Measurements from ENCODE around the gene ANTKMT. TPM values are rescaled to one million over a fixed set of nuclear protein-coding genes. Genes with fewer than 3 reads are reported as not detected.

Gene ANTKMT
- total and polyA plus RNA-seq, 7 experiments from 2014 or later = 11.9 to 26.8 (median 14.7) TPM

DNA sequence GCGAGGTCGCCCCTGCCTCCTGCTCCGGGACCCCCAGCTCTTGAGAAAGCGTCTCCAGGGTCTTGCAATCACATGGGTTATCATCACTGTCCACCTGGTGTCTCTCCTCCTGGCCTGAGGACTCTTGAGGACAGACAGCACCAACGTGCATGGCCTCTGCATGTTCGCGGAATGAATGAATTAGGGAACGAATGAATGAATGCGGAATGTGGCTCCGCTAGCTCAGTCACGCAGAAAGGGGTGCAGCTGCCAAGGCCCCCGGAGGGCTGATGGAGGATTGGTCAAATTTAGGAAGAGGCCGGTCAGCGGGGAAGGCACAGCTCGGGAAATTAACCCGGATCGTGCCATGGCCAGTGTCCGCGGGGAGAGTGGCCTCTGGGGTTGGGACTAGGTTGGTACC, 18.6 kb upstream of the ANTKMT start:
- Histone ChIP-seq H3K36me3 (ENCODE audit: control insufficient read depth in 2 of 3, insufficient read depth in 3 of 3, low read length in 3 of 3) (no peaks in the 10 kb centered on the region), H3K4me1 (ENCODE audit: control insufficient read depth in 2 of 2, insufficient read depth in 2 of 2, low read length in 2 of 2) (peaks cover 14 to 18% of the 10 kb centered on the region in 2 donors), H3K4me3 (ENCODE audit: low read length) (no peak overlapping the region), H3K27me3 (ENCODE audit: control insufficient read depth in 2 of 2, insufficient read depth in 2 of 2, low read length in 2 of 2) (peaks cover 0 to 22% of the 10 kb centered on the region in 2 donors), H3K9me3 (ENCODE audit: control insufficient read depth in 2 of 3, low read length in 3 of 3) (no peaks in the 10 kb centered on the region), H3K27ac (ENCODE audit: low read depth, low read length) (no peak overlapping the region)
- Mint-ChIP-seq H3K9me3 (no peaks in the 10 kb centered on the region), H3K36me3 (no peaks in the 10 kb centered on the region), H3K4me3 (peak overlapping the region in 3 of 10 donors; percentile 29 to 81 (median 38)), H3K27ac (peak overlapping the region in 1 of 9 donors; percentile 59), H3K27me3 (peaks cover 10 to 50% (median 12%) of the 10 kb centered on the region in 5 donors), H3K4me1 (peaks cover 0 to 11% (median 4%) of the 10 kb centered on the region in 7 donors)
- DNase-seq (no peak), ATAC-seq (no peak)
- intact Hi-C loops (cut with micrococcal nuclease) = loop anchor here in 1 of 2 donors (5.0 kb wide), 1 partner anchor 485 kb away; no protein-coding TSS in a partner anchor
- CTCF ChIA-PET = interaction anchor here (1.4 to 2.0 kb wide), 2 partner anchors 8 to 10 kb away, joined by 5 read pairs; no protein-coding TSS in a partner anchor
- POLR2A ChIA-PET = interaction anchor here (1.3 kb wide), 1 partner anchor 22 kb away, joined by 3 read pairs; the partner anchor contains the start of gene STUB1

DNA sequence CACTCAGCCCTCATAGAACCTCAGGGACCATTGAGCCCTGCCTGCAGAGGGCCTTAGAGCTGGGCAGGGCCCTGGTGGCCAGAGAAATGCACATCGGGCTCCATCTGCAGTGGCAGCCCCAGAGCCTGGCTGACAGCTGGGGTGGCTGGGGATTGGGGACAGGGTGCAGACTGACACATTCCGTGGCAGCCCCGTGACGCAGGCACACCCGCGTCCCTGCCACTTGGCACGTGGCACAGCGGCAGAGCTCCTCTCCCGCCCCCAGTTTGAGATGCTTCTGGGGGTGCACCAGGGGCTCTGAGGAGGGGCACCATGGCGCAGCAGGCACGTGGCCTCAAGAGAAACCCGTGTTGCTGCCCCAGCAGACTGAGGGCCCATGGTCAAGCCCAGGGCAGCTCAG, 17.5 kb upstream of the ANTKMT start:
- ATAC-seq (no peak), DNase-seq (no peak)
- ChIA-PET CTCF (interaction anchor here (0.6 to 2.0 kb wide), 2 partner anchors 7 to 41 kb away, joined by 4 to 5 read pairs; no protein-coding TSS in a partner anchor), POLR2A (no interaction called here)
- Mint-ChIP-seq H3K27ac (no peak overlapping the region), H3K9me3 (peaks cover 0 to 2% (median 0%) of the 10 kb centered on the region in 11 donors), H3K4me3 (no peak overlapping the region), H3K27me3 (peaks cover 18 to 58% (median 22%) of the 10 kb centered on the region in 5 donors), H3K4me1 (peaks cover 0 to 11% (median 4%) of the 10 kb centered on the region in 7 donors), H3K36me3 (no peaks in the 10 kb centered on the region)
- Histone ChIP-seq H3K27me3 (ENCODE audit: control insufficient read depth in 2 of 2, insufficient read depth in 2 of 2, low read length in 2 of 2) (peaks cover 4 to 22% of the 10 kb centered on the region in 2 donors), H3K4me3 (ENCODE audit: low read length) (no peak overlapping the region), H3K4me1 (ENCODE audit: control insufficient read depth in 2 of 2, insufficient read depth in 2 of 2, low read length in 2 of 2) (peaks cover 14 to 18% of the 10 kb centered on the region in 2 donors), H3K36me3 (ENCODE audit: control insufficient read depth in 2 of 3, insufficient read depth in 3 of 3, low read length in 3 of 3) (no peaks in the 10 kb centered on the region), H3K9me3 (ENCODE audit: control insufficient read depth in 2 of 3, low read length in 3 of 3) (no peaks in the 10 kb centered on the region), H3K27ac (ENCODE audit: low read depth, low read length) (no peak overlapping the region)
- intact Hi-C loops (cut with micrococcal nuclease) = loop anchor here in 1 of 2 donors (5.0 kb wide), 1 partner anchor 484 kb away; no protein-coding TSS in a partner anchor

DNA sequence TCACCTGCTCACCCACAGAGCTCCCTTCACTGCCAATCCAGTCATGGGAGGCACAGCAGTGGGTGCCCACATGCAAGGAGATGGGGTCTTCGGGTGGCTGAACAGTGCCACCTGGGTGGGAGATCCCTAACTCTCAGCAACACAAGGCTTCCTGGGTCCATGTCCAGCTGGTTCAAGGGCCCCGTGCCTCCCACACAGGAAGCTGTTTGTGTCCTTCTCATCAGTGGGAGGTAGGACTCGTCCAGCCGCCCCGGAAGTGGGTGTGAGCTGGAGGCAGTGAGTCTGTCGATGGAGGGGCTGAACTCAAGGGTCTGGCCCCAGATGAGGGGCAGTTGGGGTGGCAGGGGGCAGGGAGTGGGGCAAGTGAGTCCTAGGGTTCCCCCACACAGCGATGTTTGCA, 16.9 kb upstream of the ANTKMT start:
- intact Hi-C loops (cut with micrococcal nuclease) = loop anchor here in 1 of 2 donors (5.0 kb wide), 1 partner anchor 483 kb away; no protein-coding TSS in a partner anchor
- H3K9me3 Mint-ChIP-seq = peaks cover 0 to 2% (median 0%) of the 10 kb centered on the region in 11 donors
- DNase-seq = no peak
- H3K36me3 Mint-ChIP-seq = no peaks in the 10 kb centered on the region
- H3K27me3 ChIP-seq (ENCODE audit: control insufficient read depth in 2 of 2, insufficient read depth in 2 of 2, low read length in 2 of 2) = peaks cover 4 to 22% of the 10 kb centered on the region in 2 donors
- peak overlapping the region in 1 of 10 donors; percentile 38 for H3K4me3 Mint-ChIP-seq
- H3K27ac Mint-ChIP-seq = no peak overlapping the region
- H3K4me3 ChIP-seq (ENCODE audit: low read length) = no peak overlapping the region
- H3K4me1 Mint-ChIP-seq = peaks cover 0 to 11% (median 4%) of the 10 kb centered on the region in 7 donors
- ATAC-seq = no peak
- ChIA-PET CTCF (no interaction called here), POLR2A (interaction anchor here (1.1 kb wide), 1 partner anchor 8 kb away, joined by 5 read pairs; no protein-coding TSS in a partner anchor)
- no peaks in the 10 kb centered on the region for H3K36me3 ChIP-seq (ENCODE audit: control insufficient read depth in 2 of 3, insufficient read depth in 3 of 3, low read length in 3 of 3)
- peaks cover 14 to 16% of the 10 kb centered on the region in 2 donors for H3K4me1 ChIP-seq (ENCODE audit: control insufficient read depth in 2 of 2, insufficient read depth in 2 of 2, low read length in 2 of 2)
- H3K9me3 ChIP-seq (ENCODE audit: control insufficient read depth in 2 of 3, low read length in 3 of 3) = no peaks in the 10 kb centered on the region
- peaks cover 23 to 63% (median 27%) of the 10 kb centered on the region in 5 donors for H3K27me3 Mint-ChIP-seq
- H3K27ac ChIP-seq (ENCODE audit: low read depth, low read length) = no peak overlapping the region

DNA sequence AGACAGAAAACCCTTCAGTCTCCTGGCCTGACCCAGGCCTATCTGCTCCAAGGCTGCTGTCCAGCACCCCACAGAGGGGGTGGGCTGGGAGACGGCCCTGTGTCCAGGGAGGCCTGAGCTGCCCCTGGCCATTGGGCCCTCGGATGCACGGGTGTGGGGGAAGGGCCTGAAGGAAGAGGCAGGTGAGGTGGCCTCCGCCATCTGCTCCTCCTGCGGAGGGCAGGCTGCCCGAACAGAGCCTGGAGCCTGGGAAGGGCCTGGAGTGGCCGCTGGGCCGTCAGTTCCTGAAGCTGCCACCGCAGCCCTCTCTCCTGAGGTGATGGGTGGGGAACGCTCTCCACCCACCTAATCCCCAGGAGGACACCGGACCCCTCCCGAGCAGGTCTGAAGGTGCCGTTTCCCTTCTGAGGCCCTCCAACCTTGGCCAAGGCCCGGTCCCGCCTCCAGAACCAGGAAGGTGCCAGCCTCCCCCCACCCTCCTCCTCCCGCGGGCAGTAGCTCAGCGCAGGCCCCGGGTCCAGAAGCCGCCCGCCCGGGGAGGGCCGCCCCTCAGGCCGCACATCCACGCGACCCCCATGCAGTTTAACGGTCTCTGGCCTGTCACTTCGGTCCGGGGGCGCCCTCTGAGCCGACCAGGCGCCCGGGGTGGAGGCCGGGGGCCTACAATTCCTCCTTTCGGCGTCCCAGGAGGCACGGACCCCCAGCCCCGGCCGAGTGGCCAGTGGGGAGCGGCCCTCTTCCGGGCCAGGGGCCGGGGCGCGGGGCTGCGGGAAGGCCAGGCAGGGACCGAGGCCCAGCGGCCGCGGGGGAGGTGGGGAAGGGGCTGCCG, 16.2 kb upstream of the ANTKMT start:
- intact Hi-C loops (cut with micrococcal nuclease) = loop anchor here in 1 of 2 donors (5.0 kb wide), 1 partner anchor 483 kb away; no protein-coding TSS in a partner anchor
- Histone ChIP-seq H3K27me3 (ENCODE audit: control insufficient read depth in 2 of 2, insufficient read depth in 2 of 2, low read length in 2 of 2) (peaks cover 4 to 22% of the 10 kb centered on the region in 2 donors), H3K4me3 (ENCODE audit: low read length) (no peak overlapping the region), H3K4me1 (ENCODE audit: control insufficient read depth in 2 of 2, insufficient read depth in 2 of 2, low read length in 2 of 2) (peaks cover 8 to 14% of the 10 kb centered on the region in 2 donors), H3K27ac (ENCODE audit: low read depth, low read length) (no peak overlapping the region), H3K36me3 (ENCODE audit: control insufficient read depth in 2 of 3, insufficient read depth in 3 of 3, low read length in 3 of 3) (no peaks in the 10 kb centered on the region), H3K9me3 (ENCODE audit: control insufficient read depth in 2 of 3, low read length in 3 of 3) (no peaks in the 10 kb centered on the region)
- ChIA-PET CTCF (no interaction called here), POLR2A (interaction anchor here (1.1 kb wide), 1 partner anchor 9 kb away, joined by 5 read pairs; no protein-coding TSS in a partner anchor)
- ATAC-seq (no peak), DNase-seq (no peak)
- Mint-ChIP-seq H3K36me3 (no peaks in the 10 kb centered on the region), H3K27ac (no peak overlapping the region), H3K4me1 (peaks cover 0 to 7% (median 1%) of the 10 kb centered on the region in 7 donors), H3K9me3 (peaks cover 0 to 2% (median 0%) of the 10 kb centered on the region in 11 donors), H3K4me3 (no peak overlapping the region), H3K27me3 (peaks cover 23 to 67% (median 28%) of the 10 kb centered on the region in 5 donors)

DNA sequence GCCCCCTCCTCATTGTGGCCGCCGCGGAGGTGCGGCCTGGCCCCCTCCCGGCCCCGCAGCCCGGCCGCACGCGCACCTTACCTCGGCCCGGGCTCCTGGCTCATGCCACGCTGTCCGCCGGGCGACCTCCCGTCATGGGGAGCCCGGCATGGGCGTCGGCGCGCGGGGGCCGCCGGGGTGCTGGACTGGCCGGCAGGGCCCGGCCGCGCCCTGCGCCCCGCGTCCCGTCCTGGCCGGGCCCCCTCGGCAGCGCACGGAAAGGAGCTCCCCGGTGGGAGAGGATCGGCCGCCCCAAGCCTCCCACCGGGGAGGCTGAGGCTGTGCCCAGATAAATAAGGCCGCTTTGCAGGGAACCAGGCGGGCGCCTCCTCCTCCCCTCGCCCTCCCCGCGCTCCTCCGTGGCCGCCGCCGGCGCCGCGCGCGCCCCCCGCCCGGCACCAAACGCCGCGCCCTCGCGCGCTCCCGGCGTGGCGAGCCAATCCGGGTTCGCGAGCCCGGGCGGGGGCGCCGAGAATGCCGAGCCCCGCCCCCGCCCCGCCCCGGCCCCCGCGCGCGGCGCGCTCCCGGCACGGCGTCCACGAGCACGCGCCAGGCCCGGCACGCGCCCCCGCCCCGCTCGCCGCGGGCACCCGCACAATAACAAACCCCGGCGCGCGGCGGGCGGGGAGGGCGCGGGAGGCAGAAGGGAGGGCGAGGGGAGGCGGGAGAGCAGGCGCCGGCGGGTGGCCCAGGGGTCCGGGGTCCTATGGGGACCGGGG, 15.3 kb upstream of the ANTKMT start, which contains the start of gene FBXL16:
FBXL16 (minus strand) TSS at position 371 of the 758 bp plus-strand sequence. CDS start 8,396 bp downstream, outside the sequence.
- ATAC-seq (peak; percentile 28), DNase-seq (no peak)
- Mint-ChIP-seq H3K4me1 (peaks cover 0 to 4% (median 1%) of the 10 kb centered on the region in 7 donors), H3K9me3 (peaks cover 0 to 2% (median 0%) of the 10 kb centered on the region in 11 donors), H3K4me3 (peak within 1 kb of the TSS in 7 of 10 donors; percentile 21 to 72 (median 38)), H3K27me3 (peaks cover 23 to 64% (median 28%) of the 10 kb centered on the region in 5 donors), H3K27ac (no peak within 1 kb of the TSS), H3K36me3 (no peaks in the 10 kb centered on the region)
- ChIA-PET CTCF (no interaction called here), POLR2A (no interaction called here)
- H3K4me3 ChIP-seq (ENCODE audit: low read length) = no peak within 1 kb of the TSS
- peaks cover 4 to 22% of the 10 kb centered on the region in 2 donors for H3K27me3 ChIP-seq (ENCODE audit: control insufficient read depth in 2 of 2, insufficient read depth in 2 of 2, low read length in 2 of 2)
- no peak within 1 kb of the TSS for H3K27ac ChIP-seq (ENCODE audit: low read depth, low read length)
- intact Hi-C loops (cut with micrococcal nuclease) = no loop called here
- H3K36me3 ChIP-seq (ENCODE audit: control insufficient read depth in 2 of 3, insufficient read depth in 3 of 3, low read length in 3 of 3) = no peaks in the 10 kb centered on the region
- H3K9me3 ChIP-seq (ENCODE audit: control insufficient read depth in 2 of 3, low read length in 3 of 3) = no peaks in the 10 kb centered on the region
- H3K4me1 ChIP-seq (ENCODE audit: control insufficient read depth in 2 of 2, insufficient read depth in 2 of 2, low read length in 2 of 2) = peaks cover 0 to 8% of the 10 kb centered on the region in 2 donors

Data from naive thymus-derived CD4-positive, alpha-beta T cell (primary cell).